SHP77 (cell line): ENCODE measurements around the gene PNMA1.
A peak's percentile ranks its signal among the peaks of the same experiment; 100 is the strongest.

Experiments used
- DNase-seq, 2 experiments: peaks; one replicate each; lab custom pipeline; 2025; lab: John Stamatoyannopoulos, UW

Gene PNMA1

GRCh38 chr14:73738518-73739173, 24.5 kb upstream of the PNMA1 start:
- DNase-seq: no peak

GRCh38 chr14:73736842-73737241, 22.7 kb upstream of the PNMA1 start:
- DNase-seq: no peak

- no peak for DNase-seq
Observed at GRCh38 chr14:73732006-73732405, 17.8 kb upstream of the PNMA1 start.

GRCh38 chr14:73731111-73731510, 16.9 kb upstream of the PNMA1 start:
- DNase-seq: no peak

GRCh38 chr14:73729556-73730265, 15.5 kb upstream of the PNMA1 start:
- no peak for DNase-seq

- DNase-seq: peak; percentile 46 to 49
Observed at GRCh38 chr14:73728717-73729330, 14.6 kb upstream of the PNMA1 start.

GRCh38 chr14:73727166-73727565, 13.0 kb upstream of the PNMA1 start:
- no peak for DNase-seq

- no peak for DNase-seq
Observed at GRCh38 chr14:73726025-73726961, 12.1 kb upstream of the PNMA1 start.

GRCh38 chr14:73725116-73726024, 11.2 kb upstream of the PNMA1 start:
- no peak for DNase-seq

GRCh38 chr14:73724696-73725095, 10.5 kb upstream of the PNMA1 start:
- DNase-seq: no peak

GRCh38 chr14:73723797-73724661, 9.8 kb upstream of the PNMA1 start:
- DNase-seq: no peak

- no peak for DNase-seq
Observed at GRCh38 chr14:73723406-73723796, 9.2 kb upstream of the PNMA1 start.

- no peak for DNase-seq
Observed at GRCh38 chr14:73722581-73722980, 8.4 kb upstream of the PNMA1 start.

GRCh38 chr14:73721101-73721821, 7.1 kb upstream of the PNMA1 start:
- DNase-seq: no peak

- no peak for DNase-seq
Observed at GRCh38 chr14:73720636-73721035, 6.5 kb upstream of the PNMA1 start.

GRCh38 chr14:73719791-73720190, 5.6 kb upstream of the PNMA1 start:
- no peak for DNase-seq

- no peak for DNase-seq
Observed at GRCh38 chr14:73719361-73719760, 5.2 kb upstream of the PNMA1 start.

- no peak for DNase-seq
Observed at GRCh38 chr14:73718418-73719251, 4.5 kb upstream of the PNMA1 start.
